GM19395 (cell line): ENCODE results near the gene DSG4.

Experiments used
- ATAC-seq: cut with Tn5 transposase; IDR thresholded peaks from one replicate; pipeline ENCODE4 v1.9.1; 2021; ENCODE audit warnings: mild to moderate bottlenecking, moderate library complexity; ENCODE audit not compliant: unreplicated experiment

DSG4 gene

GRCh38 chr18:31403409-31403808 lies 26.8 kb downstream of the DSG4 start:
- no peak for ATAC-seq

- no peak for ATAC-seq
Measured at GRCh38 chr18:31407649-31408048, 31.1 kb downstream of the DSG4 start.

GRCh38 chr18:31409276-31409675 lies 32.7 kb downstream of the DSG4 start:
- no peak for ATAC-seq

GRCh38 chr18:31410716-31411483 lies 34.3 kb downstream of the DSG4 start:
- ATAC-seq: no peak

GRCh38 chr18:31413137-31413536 lies 36.6 kb downstream of the DSG4 start:
- ATAC-seq: no peak

- no peak for ATAC-seq
Measured at GRCh38 chr18:31417850-31418249, 41.3 kb downstream of the DSG4 start.

- ATAC-seq: no peak
Measured at GRCh38 chr18:31419457-31419932, 42.9 kb downstream of the DSG4 start.

GRCh38 chr18:31420032-31420431 lies 43.5 kb downstream of the DSG4 start:
- ATAC-seq: no peak

- ATAC-seq: no peak
Measured at GRCh38 chr18:31420524-31420923, 43.9 kb downstream of the DSG4 start.

GRCh38 chr18:31424383-31424988 lies 47.9 kb downstream of the DSG4 start:
- peak; percentile 85 for ATAC-seq

GRCh38 chr18:31426021-31426420 lies 49.4 kb downstream of the DSG4 start:
- ATAC-seq: no peak

- no peak for ATAC-seq
Measured at GRCh38 chr18:31426871-31427406, 50.4 kb downstream of the DSG4 start.

GRCh38 chr18:31428211-31428610 lies 51.6 kb downstream of the DSG4 start:
- ATAC-seq: no peak

GRCh38 chr18:31429623-31430022 lies 53.0 kb downstream of the DSG4 start:
- ATAC-seq: no peak

GRCh38 chr18:31430072-31430471 lies 53.5 kb downstream of the DSG4 start:
- ATAC-seq: no peak

- ATAC-seq: no peak
Measured at GRCh38 chr18:31430554-31430953, 54.0 kb downstream of the DSG4 start.

- ATAC-seq: no peak
Measured at GRCh38 chr18:31432316-31432715, 55.7 kb downstream of the DSG4 start.

GRCh38 chr18:31436825-31437224 lies 60.2 kb downstream of the DSG4 start:
- no peak for ATAC-seq

- ATAC-seq: no peak
Measured at GRCh38 chr18:31438402-31438801, 61.8 kb downstream of the DSG4 start.

GRCh38 chr18:31439807-31440325 lies 63.3 kb downstream of the DSG4 start:
- ATAC-seq: no peak

- ATAC-seq: no peak
Measured at GRCh38 chr18:31440787-31441186, 64.2 kb downstream of the DSG4 start.

GRCh38 chr18:31441493-31441892 lies 64.9 kb downstream of the DSG4 start:
- no peak for ATAC-seq
